Progenitor cell of endocrine pancreas (in vitro differentiated cells): ENCODE data around the gene NFRKB. TPM values are rescaled to one million over a fixed set of nuclear protein-coding genes. Genes with fewer than 3 reads are reported as not detected.

ENCODE experiments used
- DNase-seq: peaks from one replicate; pipeline ENCODE4 v3.0.0; 2021; ENCODE audit warnings: low spot score; ENCODE audit not compliant: unreplicated experiment
- H3K27ac Mint-ChIP-seq: 2 replicates; pipeline ENCODE4 v1.8.0; 2021; ENCODE audit warnings: mild to moderate bottlenecking, moderate library complexity, mixed read lengths
- H3K27me3 Mint-ChIP-seq: 2 replicates; pipeline ENCODE4 v1.8.0; 2021; ENCODE audit warnings: mixed read lengths
- H3K36me3 Mint-ChIP-seq: 2 replicates; pipeline ENCODE4 v1.8.0; 2022; ENCODE audit warnings: mixed read lengths; ENCODE audit not compliant: insufficient read depth
- H3K4me1 Mint-ChIP-seq: 2 replicates; pipeline ENCODE4 v1.8.0; 2021; ENCODE audit warnings: low read depth, mixed read lengths
- H3K4me3 Mint-ChIP-seq: 2 replicates; pipeline ENCODE4 v1.8.0; 2021; ENCODE audit warnings: low read depth, mild to moderate bottlenecking, moderate library complexity, mixed read lengths
- H3K9me3 Mint-ChIP-seq: 2 replicates; pipeline ENCODE4 v1.8.0; 2021; ENCODE audit warnings: low read depth, mixed read lengths
- CTCF ChIP-seq: fragments of 200-600 bp; sonication (generic); IDR thresholded peaks from one replicate; pipeline ENCODE4 v1.5.0; 2021; ENCODE audit warnings: antibody characterized with exemption, mild to moderate bottlenecking; ENCODE audit not compliant: unreplicated experiment
- total RNA-seq: library from RNA; stranded (reverse); gene quantifications from 2 replicates; pipeline ENCODE4 v1.2.1, GENCODE V29; 2021

The NFRKB gene
- total RNA-seq, 1 donor from 2014 or later = 66.8 TPM

DNA sequence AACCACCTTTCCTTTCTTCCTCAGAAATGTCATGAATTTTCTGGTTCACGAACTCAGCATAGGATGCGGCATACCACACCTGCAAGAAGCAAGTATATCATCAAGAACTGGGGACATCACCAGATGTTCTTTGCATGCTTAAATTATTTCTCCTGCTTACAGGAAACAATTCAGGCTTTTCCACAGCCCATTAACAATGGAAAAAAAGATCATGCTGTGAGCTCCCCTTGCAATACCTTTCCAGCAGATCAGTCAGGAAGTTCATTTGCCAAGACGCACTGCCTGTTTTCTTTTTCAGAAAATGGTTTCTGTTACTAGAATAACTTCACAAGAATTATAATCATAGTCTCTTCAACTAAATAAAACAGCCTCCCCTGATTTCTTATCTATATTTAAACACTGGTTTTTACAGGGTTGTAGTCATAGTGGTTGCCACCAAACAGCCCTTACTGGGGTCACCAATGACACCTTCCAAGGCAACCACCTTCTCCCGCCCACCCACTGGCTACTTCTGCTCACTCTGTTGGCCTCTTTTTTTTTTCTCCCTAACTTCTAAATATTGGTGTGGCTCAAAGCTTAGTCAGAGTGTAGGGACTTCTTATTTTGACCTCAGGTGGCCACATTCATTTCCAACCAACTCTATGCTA, 42.3 kb upstream of the NFRKB start:
- Mint-ChIP-seq H3K4me1 (peaks cover 9% of the 10 kb centered on the region), H3K4me3 (no peak overlapping the region), H3K27ac (no peak overlapping the region), H3K9me3 (no peaks in the 10 kb centered on the region), H3K36me3 (peaks cover 9% of the 10 kb centered on the region), H3K27me3 (no peaks in the 10 kb centered on the region)
- TF ChIP-seq CTCF = no peak
- no peak for DNase-seq

DNA sequence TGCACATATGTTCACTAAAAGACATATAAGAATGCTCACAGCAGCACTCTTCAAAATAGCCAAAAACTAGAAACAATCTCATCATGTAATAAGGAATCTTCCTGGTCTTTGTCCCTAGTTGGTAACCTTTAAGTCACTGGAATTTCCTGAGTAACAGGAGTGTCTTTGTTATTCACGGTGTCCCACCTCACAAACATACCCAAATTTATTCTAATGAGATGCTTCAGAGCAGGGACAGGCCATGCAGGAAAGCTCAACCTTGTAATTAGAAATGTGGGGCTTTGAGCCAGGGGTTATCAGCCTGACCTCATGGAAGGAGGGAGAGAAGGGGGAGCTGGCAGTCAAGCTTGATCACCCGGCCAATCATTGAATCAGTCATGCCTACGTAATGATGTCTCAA, 40.3 kb upstream of the NFRKB start:
- no peaks in the 10 kb centered on the region for H3K9me3 Mint-ChIP-seq
- peaks cover 5% of the 10 kb centered on the region for H3K4me1 Mint-ChIP-seq
- H3K36me3 Mint-ChIP-seq = peaks cover 16% of the 10 kb centered on the region
- no peaks in the 10 kb centered on the region for H3K27me3 Mint-ChIP-seq
- no peak overlapping the region for H3K27ac Mint-ChIP-seq
- TF ChIP-seq CTCF = no peak
- no peak for DNase-seq
- no peak overlapping the region for H3K4me3 Mint-ChIP-seq

DNA sequence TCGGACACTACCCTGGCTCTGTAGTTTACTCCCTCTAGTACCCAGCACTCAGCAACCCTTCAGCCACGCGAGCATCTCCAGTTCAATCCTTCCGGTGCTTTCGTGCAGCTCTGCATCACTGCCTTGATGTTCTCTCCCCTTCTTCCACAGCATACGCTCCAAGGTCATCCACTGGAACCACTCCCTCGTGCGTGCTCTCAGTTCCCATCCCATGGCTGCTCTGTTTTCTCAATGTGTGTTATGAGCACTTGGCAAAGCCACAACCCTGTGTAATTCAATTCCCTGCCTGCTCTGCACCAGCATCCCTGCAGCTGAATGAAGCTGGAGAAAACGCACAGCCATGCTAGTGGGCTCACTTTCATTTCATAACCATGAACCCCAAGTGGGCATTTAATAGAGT, 38.5 kb upstream of the NFRKB start:
- no peaks in the 10 kb centered on the region for H3K27me3 Mint-ChIP-seq
- H3K27ac Mint-ChIP-seq = no peak overlapping the region
- no peak overlapping the region for H3K4me3 Mint-ChIP-seq
- peaks cover 4% of the 10 kb centered on the region for H3K4me1 Mint-ChIP-seq
- no peaks in the 10 kb centered on the region for H3K9me3 Mint-ChIP-seq
- peaks cover 17% of the 10 kb centered on the region for H3K36me3 Mint-ChIP-seq
- no peak for TF ChIP-seq CTCF
- DNase-seq = no peak

DNA sequence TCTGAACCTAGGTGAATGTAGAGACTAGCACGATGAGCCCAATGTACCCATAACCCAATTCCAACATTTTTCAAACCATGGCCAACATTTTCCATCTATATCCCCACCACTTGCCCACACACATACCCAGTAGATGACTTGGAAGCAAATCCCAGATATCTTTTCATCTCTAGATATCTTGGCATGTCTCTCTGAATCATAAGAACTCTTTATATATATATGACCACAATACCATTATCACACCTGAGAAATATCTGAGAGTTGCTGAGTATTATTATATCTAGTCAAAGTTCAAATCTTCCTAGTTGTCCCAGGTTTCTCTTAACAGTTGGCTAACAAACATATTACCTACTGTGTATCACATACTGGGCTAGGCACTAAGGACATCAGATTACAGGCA, 37.9 kb upstream of the NFRKB start:
- TF ChIP-seq CTCF = no peak
- no peak overlapping the region for H3K27ac Mint-ChIP-seq
- H3K27me3 Mint-ChIP-seq = no peaks in the 10 kb centered on the region
- DNase-seq = no peak
- H3K4me1 Mint-ChIP-seq = peaks cover 2% of the 10 kb centered on the region
- no peaks in the 10 kb centered on the region for H3K9me3 Mint-ChIP-seq
- H3K4me3 Mint-ChIP-seq = no peak overlapping the region
- peaks cover 17% of the 10 kb centered on the region for H3K36me3 Mint-ChIP-seq

GRCh38 chr11:129932381-129933067, 37.1 kb upstream of the NFRKB start:
- H3K27me3 Mint-ChIP-seq = no peaks in the 10 kb centered on the region
- no peak overlapping the region for H3K4me3 Mint-ChIP-seq
- no peak overlapping the region for H3K27ac Mint-ChIP-seq
- DNase-seq = no peak
- no peaks in the 10 kb centered on the region for H3K9me3 Mint-ChIP-seq
- TF ChIP-seq CTCF = no peak
- H3K4me1 Mint-ChIP-seq = peaks cover 2% of the 10 kb centered on the region
- peaks cover 18% of the 10 kb centered on the region for H3K36me3 Mint-ChIP-seq
